Smooth muscle cell (in vitro differentiated cells): ENCODE data around the gene TLE5. TPM values are rescaled to one million over a fixed set of nuclear protein-coding genes. Genes with fewer than 3 reads are reported as not detected.

ENCODE experiments used
- DNase-seq: peaks from one replicate; lab custom pipeline; 2025; ENCODE audit not compliant: unreplicated experiment; lab: John Stamatoyannopoulos, UW
- H2AFZ ChIP-seq: fragments of 200-600 bp; sonication (generic); 2 replicates; pipeline ENCODE4 v1.6.0; 2016; ENCODE audit warnings: antibody characterized with exemption, low read depth, mild to moderate bottlenecking
- H3F3A ChIP-seq: fragments of 200-600 bp; sonication (generic); 2 replicates; pipeline ENCODE4 v1.6.0; 2017; ENCODE audit warnings: antibody characterized with exemption, low read depth
- H3K27ac ChIP-seq: fragments of 200-600 bp; sonication (generic); 2 replicates; pipeline ENCODE4 v1.5.1; 2016; ENCODE audit warnings: low read depth, mild to moderate bottlenecking
- H3K27me3 ChIP-seq: fragments of 200-600 bp; sonication (generic); 2 replicates; pipeline ENCODE4 v1.6.1; 2016; ENCODE audit warnings: low read depth, mild to moderate bottlenecking
- H3K36me3 ChIP-seq: fragments of 200-600 bp; sonication (generic); 2 replicates; pipeline ENCODE4 v1.5.1; 2016; ENCODE audit warnings: low read depth
- H3K4me1 ChIP-seq: fragments of 200-600 bp; sonication (generic); 2 replicates; pipeline ENCODE4 v1.5.1; 2016; ENCODE audit warnings: low read depth
- H3K4me2 ChIP-seq: fragments of 200-600 bp; sonication (generic); 2 replicates; pipeline ENCODE4 v1.6.0; 2016; ENCODE audit warnings: mild to moderate bottlenecking
- H3K4me3 ChIP-seq: fragments of 200-600 bp; sonication (generic); 2 replicates; pipeline ENCODE4 v1.5.1; 2016; ENCODE audit warnings: mild to moderate bottlenecking
- H3K79me2 ChIP-seq: fragments of 200-600 bp; sonication (generic); 2 replicates; pipeline ENCODE4 v1.6.0; 2016; ENCODE audit warnings: low read depth, mild to moderate bottlenecking
- H3K9ac ChIP-seq: fragments of 200-600 bp; sonication (generic); 2 replicates; pipeline ENCODE4 v1.6.0; 2016; ENCODE audit warnings: low read depth
- H3K9me3 ChIP-seq: fragments of 200-600 bp; sonication (generic); replicated peaks from 2 replicates; pipeline ENCODE4 v1.5.1; 2016; ENCODE audit warnings: low read depth
- H4K20me1 ChIP-seq: fragments of 200-600 bp; sonication (generic); 2 replicates; pipeline ENCODE4 v1.6.0; 2016; ENCODE audit warnings: low read depth
- WGBS: methylation state at CpG from one replicate; pipeline ENCODE4 v1.1.7; 2016; ENCODE audit warnings: low lambda C conversion rate; 5-methylcytosine and 5-hydroxymethylcytosine counted together
- polyA plus RNA-seq: library from polyadenylated mRNA; unstranded; fragments of >200 nt; fragmentation: Nextera tagmentation; extraction: Ambion mirVana; gene quantifications from 2 replicates; pipeline ENCODE4 v1.2.1, GENCODE V29; 2016
- total RNA-seq: library from RNA; depleted of rRNA; stranded (reverse); fragments of >200 nt; gene quantifications from 2 replicates; pipeline ENCODE4 v1.2.3, GENCODE V29; 2014
- TF ChIP-seq, protein P1 (sequence below): fragments of 200-600 bp; sonication (generic); IDR thresholded peaks from 2 replicates; pipeline ENCODE4 v1.5.1; 2017; ENCODE audit warnings: borderline replicate concordance, mild to moderate bottlenecking, antibody characterized with exemption; ENCODE audit not compliant: insufficient read depth, poor library complexity, severe bottlenecking

Gene TLE5
- total and polyA plus RNA-seq, 2 experiments from 2014 or later, result 146 to 274 TPM

DNA sequence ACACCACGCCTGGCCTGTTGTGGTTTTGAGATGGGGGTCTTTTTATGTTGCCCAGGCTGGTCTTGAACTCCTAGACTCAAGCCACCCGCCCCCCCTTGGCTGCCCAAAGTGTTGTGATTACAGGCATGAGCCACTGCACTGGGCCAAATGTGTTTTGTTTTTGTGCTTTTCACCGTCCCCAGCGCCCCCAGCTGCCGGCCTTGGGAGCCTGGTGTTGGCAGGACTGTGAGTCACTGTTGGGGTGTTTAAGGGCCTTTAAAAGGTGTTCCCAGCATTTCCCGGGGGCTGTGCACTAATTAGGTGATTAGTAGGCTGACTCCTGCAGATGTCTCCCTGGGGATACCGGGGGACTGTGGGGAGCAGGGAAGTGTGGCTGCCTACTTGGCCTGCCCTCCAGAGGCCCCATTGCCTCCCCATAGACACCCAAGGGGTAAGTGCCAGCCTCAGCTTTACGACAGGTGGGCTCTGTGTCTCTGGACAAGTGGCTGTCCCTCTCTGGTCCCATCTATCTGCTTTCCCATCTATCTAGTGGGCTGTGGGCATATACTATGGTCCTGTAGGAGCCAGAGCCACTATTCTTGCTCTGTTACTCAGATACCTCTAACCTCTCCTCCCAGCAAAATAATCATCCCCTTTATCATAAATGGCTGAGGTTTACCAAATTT, 11.8 kb upstream of the TLE5 start:
- no peak overlapping the region for H3K9ac ChIP-seq
- WGBS, result 61% methylated on average over 8 of the region's 8 CpGs
- H3F3A ChIP-seq, result no peaks in the 10 kb centered on the region

GRCh38 chr19:3073159-3073563, 10.9 kb upstream of the TLE5 start:
- 74% methylated on average over 3 of the region's 3 CpGs for WGBS
- H3F3A ChIP-seq, result no peaks in the 10 kb centered on the region
- H2AFZ ChIP-seq, result no peak overlapping the region
- H3K4me2 ChIP-seq, result no peak overlapping the region
- H3K9ac ChIP-seq, result no peak overlapping the region
- no peak overlapping the region for H3K27ac ChIP-seq
- H4K20me1 ChIP-seq, result no peaks in the 10 kb centered on the region
- no peak overlapping the region for H3K4me3 ChIP-seq
- TF ChIP-seq, protein P1, sequence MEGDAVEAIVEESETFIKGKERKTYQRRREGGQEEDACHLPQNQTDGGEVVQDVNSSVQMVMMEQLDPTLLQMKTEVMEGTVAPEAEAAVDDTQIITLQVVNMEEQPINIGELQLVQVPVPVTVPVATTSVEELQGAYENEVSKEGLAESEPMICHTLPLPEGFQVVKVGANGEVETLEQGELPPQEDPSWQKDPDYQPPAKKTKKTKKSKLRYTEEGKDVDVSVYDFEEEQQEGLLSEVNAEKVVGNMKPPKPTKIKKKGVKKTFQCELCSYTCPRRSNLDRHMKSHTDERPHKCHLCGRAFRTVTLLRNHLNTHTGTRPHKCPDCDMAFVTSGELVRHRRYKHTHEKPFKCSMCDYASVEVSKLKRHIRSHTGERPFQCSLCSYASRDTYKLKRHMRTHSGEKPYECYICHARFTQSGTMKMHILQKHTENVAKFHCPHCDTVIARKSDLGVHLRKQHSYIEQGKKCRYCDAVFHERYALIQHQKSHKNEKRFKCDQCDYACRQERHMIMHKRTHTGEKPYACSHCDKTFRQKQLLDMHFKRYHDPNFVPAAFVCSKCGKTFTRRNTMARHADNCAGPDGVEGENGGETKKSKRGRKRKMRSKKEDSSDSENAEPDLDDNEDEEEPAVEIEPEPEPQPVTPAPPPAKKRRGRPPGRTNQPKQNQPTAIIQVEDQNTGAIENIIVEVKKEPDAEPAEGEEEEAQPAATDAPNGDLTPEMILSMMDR, result no peak
- H3K36me3 ChIP-seq, result no peaks in the 10 kb centered on the region
- H3K79me2 ChIP-seq, result no peaks in the 10 kb centered on the region
- no peaks in the 10 kb centered on the region for H3K9me3 ChIP-seq
- no peaks in the 10 kb centered on the region for H3K4me1 ChIP-seq
- H3K27me3 ChIP-seq, result no peaks in the 10 kb centered on the region
- DNase-seq, result no peak

More for the DNA sequence above, 11.8 kb upstream of the TLE5 start:
- H3K27ac ChIP-seq, result no peak overlapping the region
- H3K4me3 ChIP-seq, result no peak overlapping the region
- H3K4me2 ChIP-seq, result no peak overlapping the region
- H4K20me1 ChIP-seq, result no peaks in the 10 kb centered on the region
- TF ChIP-seq, protein P1, result no peak
- no peaks in the 10 kb centered on the region for H3K36me3 ChIP-seq
- H3K27me3 ChIP-seq, result no peaks in the 10 kb centered on the region
- H3K79me2 ChIP-seq, result no peaks in the 10 kb centered on the region
- no peaks in the 10 kb centered on the region for H3K4me1 ChIP-seq
- no peak for DNase-seq
- no peak overlapping the region for H2AFZ ChIP-seq
- H3K9me3 ChIP-seq, result no peaks in the 10 kb centered on the region

DNA sequence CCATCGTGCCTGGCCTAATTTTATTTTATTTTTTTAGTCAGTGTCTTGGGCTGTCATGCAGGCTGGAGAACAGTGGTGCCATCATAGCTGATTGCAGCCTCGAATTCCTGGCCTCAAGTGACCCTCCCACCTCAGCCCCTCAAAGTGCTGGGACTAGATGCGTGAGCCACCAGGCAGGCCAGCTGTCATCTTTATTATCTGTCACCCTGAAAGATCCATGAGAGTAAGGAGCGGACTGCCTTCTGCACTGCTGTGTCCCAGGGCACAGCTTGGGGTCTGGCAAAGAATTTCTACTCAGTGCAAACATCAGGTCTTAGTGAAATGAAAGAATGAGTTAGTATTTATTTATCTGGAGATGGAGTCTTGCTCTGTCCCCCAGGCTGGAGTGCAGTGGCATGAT, 9.5 kb upstream of the TLE5 start:
- no peak overlapping the region for H2AFZ ChIP-seq

More for the DNA sequence above, 9.5 kb upstream of the TLE5 start:
- H3K36me3 ChIP-seq, result no peaks in the 10 kb centered on the region
- H3K27ac ChIP-seq, result no peak overlapping the region
- H3K4me3 ChIP-seq, result no peak overlapping the region
- 68% methylated on average over 4 of the region's 4 CpGs for WGBS
- H4K20me1 ChIP-seq, result no peaks in the 10 kb centered on the region
- no peak for DNase-seq
- no peaks in the 10 kb centered on the region for H3K4me1 ChIP-seq
- no peaks in the 10 kb centered on the region for H3K9me3 ChIP-seq
- no peaks in the 10 kb centered on the region for H3K79me2 ChIP-seq
- H3K9ac ChIP-seq, result no peak overlapping the region
- no peak overlapping the region for H3K4me2 ChIP-seq
- H3F3A ChIP-seq, result no peaks in the 10 kb centered on the region
- TF ChIP-seq, protein P1, result no peak
- H3K27me3 ChIP-seq, result no peaks in the 10 kb centered on the region
